HG02678 (cell line): ENCODE results near the gene MAS1.
A peak's percentile ranks its signal among the peaks of the same experiment; 100 is the strongest.

ENCODE experiments used
- ATAC-seq: cut with Tn5 transposase; IDR thresholded peaks from one replicate; pipeline ENCODE4 v1.9.1; 2021; ENCODE audit warnings: mild to moderate bottlenecking, moderate library complexity; ENCODE audit not compliant: unreplicated experiment

MAS1 gene

DNA sequence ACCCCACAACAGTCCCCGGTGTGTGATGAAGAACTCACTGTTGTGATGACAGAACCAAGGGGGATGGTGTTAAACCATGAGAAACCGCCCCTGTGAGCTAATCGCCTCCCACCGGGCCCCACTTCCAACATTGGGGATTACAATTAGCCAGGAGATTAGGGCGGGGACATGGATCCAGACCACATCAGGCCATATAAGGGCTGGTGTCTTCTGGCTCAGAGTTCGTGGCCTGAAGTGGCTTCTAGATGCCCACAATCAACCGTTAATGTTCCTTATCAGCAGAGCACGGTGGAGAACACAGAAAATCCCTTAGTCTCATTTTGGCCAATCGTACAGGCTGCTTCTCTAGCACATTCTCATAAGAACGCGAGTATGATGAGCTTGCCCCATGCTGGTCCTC, 10.9 kb upstream of the MAS1 start:
- ATAC-seq, result no peak

GRCh38 chr6:159880412-159880975, 10.3 kb upstream of the MAS1 start:
- no peak for ATAC-seq

- ATAC-seq, result no peak
Measured at GRCh38 chr6:159884720-159885119, 6.1 kb upstream of the MAS1 start.

GRCh38 chr6:159886270-159886669, 4.5 kb upstream of the MAS1 start:
- no peak for ATAC-seq

DNA sequence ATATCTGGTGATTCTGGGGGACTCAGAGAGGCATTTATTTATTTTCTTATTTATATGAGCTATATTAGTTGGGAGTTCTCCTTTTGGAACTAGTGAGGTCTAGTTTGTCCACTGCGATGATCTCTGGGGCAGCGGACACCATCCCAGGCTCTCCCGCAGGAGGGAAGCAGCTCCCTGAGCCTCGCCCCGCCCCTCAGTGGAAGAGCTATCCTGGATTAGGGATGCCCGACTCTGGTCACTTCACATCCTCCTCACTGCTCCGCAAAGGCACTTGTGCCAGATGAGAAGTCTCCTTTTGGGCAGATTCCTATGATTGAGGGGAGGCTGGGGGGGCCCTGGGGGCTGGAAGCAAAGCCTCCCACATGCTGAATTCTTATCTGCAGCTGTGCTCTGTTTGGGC, 3.6 kb upstream of the MAS1 start:
- ATAC-seq, result no peak

GRCh38 chr6:159887761-159888160, 3.0 kb upstream of the MAS1 start:
- ATAC-seq, result no peak

GRCh38 chr6:159890201-159890600, 587 bp upstream of the MAS1 start:
- no peak for ATAC-seq

GRCh38 chr6:159892053-159892452, 1.3 kb downstream of the MAS1 start:
- no peak for ATAC-seq

GRCh38 chr6:159893064-159893463, 2.3 kb downstream of the MAS1 start:
- no peak for ATAC-seq

GRCh38 chr6:159894991-159895390, 4.2 kb downstream of the MAS1 start:
- ATAC-seq, result no peak

DNA sequence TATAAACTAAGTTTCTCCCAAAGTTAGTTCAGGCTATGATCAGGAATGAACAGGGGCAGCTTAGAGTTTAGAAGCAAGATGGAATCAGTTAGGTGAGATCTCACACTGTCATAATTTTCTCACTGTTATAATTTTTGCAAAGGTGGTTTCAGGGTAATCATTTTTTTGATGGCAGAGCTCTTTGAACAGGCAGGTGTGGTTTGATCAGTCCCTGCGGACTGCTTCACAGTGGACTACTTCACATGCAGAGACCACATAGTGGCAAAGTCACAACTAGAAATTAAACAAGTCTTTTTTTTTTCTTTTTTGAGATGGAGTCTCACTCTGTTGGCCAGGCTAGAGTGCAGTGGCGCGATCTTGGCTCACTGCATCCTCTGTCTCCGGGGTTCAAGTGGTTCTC, 6.8 kb downstream of the MAS1 start:
- ATAC-seq, result no peak

DNA sequence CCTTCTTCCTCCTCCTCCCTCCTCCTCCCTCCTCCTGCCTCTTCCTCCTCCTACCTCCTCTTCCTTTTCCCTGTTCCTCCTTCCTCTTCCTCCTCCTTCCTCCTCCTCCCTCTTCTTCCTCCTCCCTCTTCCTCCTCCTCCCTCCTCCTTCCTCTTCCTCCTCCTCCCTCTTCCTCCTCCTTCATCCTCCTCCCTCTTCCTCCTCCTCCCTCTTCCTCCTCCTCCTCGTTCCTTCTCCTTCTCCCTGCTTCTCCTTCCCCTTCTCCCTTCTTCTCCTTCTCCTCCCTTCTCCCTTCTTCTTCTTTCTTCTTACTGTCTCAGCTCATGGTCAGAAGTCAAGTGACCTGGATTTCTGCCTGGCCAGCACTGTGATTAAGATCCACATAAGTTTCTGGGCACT, 7.7 kb downstream of the MAS1 start:
- no peak for ATAC-seq

DNA sequence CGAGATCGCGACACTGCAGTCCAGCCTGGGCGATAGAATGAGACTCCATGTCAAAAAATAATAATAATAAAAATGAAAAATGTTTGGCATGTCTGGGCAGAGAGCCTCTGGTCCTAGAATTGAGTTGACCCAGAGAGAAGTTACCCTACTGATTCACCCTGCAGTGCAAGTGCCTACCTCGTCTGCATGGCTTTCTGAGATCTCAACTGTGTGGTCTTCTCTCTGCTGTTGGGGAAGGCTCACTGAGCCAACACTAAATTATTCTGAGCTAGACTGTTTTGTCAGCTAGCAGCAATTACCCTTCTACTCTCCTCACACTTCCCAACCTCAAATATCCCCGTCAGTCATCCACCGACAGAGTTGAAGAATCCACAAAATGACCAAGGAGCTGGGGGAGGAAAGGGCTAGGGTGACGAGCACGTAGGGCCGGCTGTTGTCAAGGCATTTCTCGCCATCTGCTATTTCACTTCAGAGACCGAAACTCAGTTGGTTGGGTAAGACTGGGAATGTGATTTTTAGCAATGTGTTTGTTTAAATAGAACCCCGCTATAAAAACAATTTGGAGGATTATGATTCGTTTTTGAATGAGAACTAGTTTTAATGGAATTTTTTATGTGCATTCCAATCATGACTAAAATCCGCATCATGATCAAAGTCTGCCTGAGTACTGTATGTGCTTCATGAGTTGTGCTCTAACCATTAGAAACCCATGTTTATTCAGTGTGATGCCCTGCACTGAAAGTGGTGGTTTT, 9.4 kb downstream of the MAS1 start:
- ATAC-seq, result no peak

DNA sequence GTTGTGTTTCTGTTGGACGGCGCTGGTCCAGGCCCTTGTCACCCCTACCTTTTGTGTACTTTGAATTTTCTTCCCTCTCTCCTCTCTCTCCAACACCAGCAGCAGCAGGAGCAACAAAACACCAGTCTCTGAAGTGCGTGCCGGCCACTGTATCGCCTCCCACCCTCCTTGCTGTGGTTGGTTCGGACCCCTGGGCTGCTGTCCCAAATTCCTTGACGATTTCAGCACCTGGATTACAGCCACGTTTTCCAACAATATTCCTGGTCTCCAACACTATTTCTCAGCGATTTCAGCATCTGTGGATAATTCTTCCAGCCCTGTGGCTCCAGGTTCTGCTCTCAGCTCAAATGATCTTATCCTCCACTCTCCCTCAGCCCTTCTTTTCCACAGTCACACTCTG, 11.8 kb downstream of the MAS1 start:
- no peak for ATAC-seq

DNA sequence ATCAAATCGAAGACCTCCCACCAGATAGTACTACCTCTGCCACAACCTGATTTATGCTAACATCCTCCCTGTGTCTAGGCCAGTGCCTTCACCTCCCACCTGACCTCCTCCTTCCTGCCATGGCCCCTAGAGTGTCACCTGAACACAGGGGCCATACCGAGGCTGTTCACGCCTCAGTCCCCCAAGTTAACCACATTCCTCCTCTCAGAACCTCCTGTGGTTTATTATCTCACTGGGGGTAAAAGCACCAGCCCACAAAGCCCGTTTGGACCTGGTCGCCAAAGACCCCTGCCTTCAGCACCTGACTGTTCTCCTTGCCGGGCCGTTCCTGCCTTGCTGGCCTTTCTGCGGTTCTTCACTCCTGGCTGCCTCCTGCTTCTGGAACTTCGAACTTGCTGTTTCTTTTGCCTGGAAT, 13.7 kb downstream of the MAS1 start:
- peak; percentile 66 for ATAC-seq

GRCh38 chr6:159906400-159906799, 15.6 kb downstream of the MAS1 start:
- ATAC-seq, result no peak

GRCh38 chr6:159908535-159908934, 17.7 kb downstream of the MAS1 start:
- no peak for ATAC-seq

DNA sequence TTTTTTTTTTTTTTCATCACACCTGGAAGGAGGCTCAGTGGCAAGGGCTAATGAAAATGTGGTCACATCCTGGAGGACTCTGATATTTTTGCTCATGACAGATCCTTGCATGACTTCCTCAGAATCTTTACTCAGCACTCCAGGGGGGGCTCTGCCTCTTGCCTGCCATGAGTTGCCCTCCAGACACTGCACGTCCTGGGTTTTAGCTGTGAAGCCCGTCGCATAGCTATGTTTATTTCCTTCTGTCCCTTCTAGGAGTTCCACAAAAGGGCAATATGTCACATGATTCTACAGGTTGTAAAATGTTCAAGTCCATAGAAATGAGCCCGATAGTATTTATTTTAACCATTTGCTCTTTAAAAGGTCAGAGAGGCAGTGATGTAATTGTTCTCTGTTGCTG, 18.2 kb downstream of the MAS1 start:
- ATAC-seq, result no peak

DNA sequence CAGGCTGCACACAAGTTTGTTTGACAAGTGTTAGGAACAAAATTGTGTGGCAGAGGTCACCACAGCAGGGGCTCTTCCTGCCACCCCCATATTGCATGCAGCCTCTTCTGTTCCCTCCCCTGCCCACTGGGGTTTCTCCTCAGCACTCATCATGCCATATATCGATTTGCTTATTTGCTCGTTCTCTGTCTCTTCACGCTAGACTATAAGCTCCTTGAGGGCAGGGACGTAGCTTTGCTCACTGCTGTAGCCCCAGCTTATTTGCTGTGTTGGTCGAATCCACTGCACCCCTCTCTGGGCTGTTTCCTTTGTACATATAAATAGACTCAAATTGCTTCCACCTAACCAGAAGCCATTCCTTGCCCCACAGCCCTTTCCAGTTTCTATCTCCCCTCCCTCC, 19.6 kb downstream of the MAS1 start:
- no peak for ATAC-seq

DNA sequence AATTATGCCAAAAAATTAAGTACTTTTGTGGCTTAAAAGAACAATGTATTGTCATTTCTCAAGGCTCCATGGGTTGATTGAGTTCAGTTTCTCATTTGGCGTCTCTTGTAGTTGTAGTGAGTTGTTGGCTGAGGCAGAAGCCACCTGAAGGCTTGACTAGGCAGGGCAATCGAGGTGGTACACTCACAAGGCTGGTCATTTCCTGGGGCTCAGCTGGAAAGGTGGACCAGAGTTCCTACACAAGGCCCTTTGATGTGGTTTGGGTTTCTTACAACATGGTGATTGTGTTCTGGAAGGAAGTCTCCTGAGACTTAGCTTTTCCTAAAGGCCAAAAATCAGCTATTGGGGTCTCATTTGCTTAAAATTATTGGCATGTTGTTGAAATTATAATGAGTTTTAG, 22.6 kb downstream of the MAS1 start:
- no peak for ATAC-seq

DNA sequence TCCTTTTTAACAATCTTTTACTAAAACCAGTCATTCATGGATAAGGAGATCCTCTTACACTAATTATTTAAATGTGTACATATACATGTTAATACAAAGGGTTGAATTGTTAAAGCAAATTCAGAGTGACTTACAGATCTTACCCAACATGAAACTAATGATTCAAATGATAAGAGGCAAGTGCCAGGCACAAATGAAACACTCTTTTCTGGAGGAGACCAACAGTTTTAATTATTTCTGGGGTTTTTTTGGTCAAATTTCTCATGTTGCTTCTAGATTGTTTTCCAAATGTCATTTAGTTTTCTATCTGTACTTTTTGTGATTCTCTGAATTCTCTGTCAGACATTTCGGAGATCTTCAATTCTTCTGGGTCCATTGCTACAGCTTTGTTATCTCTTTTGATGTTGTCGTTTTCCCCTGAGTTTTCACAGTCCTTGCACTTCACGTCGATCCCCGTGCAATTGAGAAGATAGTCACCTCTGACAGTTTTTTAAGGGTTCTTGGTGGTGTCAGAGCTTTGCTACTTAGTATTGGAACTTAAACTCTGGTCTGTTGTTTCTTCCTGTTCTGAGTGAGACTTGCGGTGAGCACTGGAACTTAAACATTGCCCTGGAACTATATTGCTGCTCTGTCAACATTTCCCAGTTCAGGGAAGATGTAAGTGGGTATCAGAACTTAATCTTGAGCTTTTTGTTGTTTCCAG, 23.2 kb downstream of the MAS1 start:
- no peak for ATAC-seq

DNA sequence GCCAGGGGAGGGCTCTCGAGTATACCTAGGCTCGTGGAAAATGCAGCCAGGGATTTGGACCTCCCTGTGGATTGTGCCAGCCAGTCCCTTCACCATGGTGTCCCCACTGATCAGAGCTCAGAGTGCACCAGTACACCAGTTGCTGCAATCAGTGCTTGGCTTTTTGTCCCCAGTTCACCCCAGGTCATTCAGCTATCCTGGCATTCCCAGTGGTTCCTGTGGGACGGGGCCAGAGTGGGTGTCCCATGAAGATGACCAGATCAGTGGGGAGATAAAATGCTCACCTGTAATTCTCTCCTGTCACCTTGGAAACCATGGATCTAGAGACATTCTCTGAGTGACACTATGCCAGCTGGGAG, 23.8 kb downstream of the MAS1 start:
- ATAC-seq, result no peak
